ENCODE data around the gene MMP20. TPM values are rescaled to one million over a fixed set of nuclear protein-coding genes. Genes with fewer than 3 reads are reported as not detected.

Gene MMP20
- polyA plus RNA-seq, 1 donor = not detected

DNA sequence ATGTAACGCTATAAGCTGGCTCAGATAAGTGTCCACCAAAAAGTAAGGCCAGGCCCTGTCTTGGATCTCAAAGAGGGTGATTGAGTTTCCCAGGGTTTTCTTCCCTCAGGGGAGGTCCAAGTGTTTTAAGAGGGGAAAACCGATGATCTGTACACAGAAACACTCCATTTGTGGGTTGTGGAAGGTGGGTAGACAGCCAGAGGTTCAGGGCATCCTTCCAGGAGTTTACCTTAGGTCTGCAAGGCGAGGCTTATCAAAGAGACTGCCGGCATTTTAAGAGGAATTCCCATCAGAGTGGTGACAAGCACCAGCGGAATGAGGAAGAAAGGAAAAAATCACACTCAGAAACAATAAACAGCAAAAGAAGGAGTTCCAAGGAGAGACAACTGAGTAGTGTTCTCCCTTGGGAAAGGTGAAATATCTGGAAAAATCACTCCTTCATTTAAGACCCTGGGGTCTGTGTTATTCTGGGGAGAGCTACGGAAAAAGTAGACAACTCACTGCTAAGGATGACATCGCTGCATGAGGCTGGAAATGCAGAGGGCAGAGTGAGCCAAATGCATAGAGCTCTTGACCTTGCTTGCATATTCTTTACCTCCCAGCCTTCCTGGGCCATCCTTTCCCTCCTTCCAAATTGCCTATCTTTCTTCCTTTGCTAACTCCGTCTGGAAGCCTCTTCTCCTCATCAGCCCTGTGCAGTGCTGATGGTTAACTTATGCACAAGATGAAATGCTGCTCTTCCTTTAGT lies 72.5 kb downstream of the MMP20 start:
- no peak for DNase-seq

DNA sequence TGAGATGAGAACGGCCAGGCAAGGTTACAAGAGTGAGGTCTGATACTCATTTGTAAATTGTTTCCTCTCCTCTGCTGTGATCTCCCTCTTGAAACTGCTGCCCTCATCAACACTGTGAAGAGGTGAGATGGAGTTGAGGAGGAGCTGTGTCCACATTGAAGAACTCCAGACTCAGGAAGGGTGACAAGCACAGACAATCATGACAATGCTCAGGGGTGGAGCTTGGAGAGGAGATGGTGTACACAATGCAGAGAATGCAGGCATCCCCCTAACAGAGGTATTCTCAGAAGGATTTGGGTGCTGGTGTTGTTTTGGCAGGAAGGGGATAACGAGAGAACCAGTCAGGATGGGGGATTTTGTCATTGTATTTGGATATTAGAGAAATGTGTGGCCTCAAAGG lies 73.1 kb downstream of the MMP20 start:
- DNase-seq = no peak

DNA sequence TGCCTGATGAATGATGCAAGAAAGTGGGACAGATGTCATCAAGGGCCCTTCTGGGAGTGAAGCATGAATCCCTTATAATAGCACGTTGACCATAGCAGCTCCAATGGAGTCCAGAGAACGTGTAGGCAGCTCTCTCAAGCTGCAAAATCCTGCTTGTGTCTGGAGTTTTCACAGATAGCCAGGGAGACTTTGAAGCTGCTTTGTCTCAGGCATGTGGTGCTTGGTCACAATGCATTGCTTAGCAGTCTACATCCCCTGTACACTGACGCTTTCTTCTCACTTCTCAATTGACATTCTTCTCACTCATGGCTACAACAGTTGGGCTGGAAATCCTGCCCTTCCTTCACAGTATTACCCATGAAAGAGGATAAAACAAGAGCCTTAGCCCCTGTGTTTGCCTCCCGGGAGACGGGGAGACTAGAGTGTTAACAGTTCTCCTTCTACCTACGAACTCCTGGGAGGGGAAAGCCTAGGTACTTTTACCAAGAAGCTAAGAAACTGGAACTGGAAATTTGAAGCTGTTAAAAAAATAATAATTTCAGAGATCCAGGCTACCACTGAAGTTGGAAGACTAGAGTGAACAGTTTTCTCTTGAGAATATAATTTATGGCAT lies 73.9 kb downstream of the MMP20 start:
- no peak for DNase-seq

DNA sequence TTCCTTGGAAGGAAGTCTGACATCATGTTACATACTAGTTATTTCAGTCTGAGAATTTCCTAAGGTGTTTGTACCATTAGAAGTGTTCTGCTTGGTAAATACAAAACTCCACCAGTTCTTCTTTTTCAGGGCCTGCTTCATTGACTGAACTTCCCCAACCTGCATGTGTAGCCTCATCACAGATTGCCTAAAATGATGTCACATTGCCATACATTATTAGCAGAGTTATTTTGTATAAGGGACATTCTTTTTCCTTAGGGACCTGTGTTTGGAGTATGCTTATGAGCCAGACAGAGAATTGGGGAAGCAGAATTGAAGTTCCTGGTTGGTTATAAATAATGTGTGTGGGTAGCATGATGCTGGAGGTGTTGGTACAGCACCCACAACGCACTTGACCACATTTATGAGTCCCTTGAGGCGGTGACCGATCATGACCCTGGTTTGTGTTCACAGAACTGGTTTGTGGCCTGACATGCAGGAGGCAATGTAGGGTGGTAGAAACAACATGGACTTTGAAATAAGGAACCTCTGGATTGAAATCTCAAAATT lies 78.1 kb downstream of the MMP20 start:
- DNase-seq = no peak

DNA sequence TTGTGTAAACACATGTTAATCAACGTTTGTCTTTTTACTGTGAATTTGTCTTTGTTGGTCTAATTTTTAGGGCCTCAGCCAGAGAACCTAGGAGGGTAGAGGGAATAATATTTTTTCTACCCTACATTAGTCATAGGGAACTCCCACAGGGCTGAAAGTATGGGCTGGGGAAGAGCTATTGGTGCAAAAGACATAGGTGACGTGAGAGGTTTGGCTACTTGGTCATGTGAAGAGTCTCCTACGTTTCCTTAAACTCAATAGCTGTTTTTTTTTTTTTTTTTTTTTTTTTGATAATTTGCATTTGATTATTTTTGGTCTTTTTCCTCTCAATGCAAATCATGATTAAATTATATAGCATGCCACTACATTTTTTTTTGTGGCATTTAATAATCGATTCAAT lies 78.7 kb downstream of the MMP20 start:
- DNase-seq = no peak

DNA sequence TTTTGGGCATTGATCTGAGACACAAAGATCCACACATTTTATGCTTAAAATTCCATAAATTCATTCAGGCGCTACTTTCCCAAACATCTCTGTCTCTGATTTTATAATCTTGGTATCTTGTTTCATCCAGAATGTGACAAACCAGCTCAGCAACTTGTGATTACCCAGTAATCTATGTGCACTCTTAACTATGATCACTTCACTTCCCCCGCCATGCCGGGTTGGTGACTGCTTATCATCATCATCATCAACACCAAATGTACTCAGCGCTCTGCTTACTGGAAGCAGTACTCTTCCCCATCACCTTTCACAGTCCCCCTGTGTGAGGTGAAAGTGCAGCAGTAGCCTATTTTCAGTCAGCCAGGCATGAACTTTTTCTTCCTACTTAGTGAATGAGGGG lies 79.4 kb downstream of the MMP20 start:
- DNase-seq = no peak

DNA sequence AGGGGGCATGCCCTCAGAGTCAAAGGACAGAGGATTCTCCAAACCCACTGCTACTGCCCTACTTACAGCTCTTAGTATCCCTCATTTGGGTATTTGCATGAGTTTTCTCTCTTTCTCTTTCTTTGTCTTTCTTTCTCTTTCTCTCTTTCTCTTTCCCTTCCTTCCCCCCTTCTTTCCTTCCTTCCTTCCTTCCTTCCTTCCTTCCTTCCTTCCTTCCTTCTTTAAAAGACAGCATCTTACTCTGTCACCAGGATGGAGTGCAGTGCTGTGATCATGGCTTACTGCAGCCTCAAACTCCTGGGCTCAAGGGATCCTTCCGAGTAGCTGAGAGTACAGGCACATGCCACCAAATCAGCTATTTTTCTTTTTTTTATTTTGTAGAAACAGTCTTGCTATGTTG lies 80.5 kb downstream of the MMP20 start:
- DNase-seq = no peak

DNA sequence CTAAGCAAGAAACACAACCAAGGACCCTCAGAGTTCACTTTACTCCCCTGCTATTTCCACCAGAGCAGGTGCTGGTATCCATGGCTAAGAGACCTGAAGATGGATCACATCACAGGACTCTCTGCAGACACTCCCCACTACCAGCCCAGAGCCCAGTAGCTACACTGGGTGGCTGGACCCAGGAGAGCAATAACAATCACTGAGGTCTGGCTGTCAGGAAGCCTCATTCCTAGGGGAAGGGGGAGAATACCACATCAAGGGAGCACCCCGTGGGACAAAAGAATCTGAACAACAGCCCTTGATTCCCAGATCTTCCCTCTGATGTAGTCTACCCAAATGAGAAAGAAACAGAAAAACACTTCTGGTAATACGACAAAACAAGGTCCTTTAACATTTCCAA lies 85.6 kb downstream of the MMP20 start:
- no peak for DNase-seq

DNA sequence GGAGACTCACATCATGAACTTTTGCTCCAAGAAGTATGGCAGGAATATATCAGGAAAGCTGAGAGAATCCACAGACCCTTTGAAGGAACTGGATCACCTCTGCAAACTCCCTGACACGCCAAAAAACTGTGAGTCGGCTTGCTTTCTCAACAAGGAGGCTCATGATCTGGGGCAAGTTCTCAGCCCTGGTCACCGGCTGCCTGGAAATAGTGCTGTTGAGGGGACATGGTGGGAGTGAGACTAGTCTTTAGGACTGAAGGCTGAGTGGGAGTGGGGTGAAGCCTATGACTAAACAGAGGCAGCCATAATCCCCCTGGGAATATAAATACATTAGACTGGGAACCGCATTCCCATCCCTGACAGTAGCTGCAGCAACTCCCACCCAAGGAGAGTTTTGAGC lies 86.2 kb downstream of the MMP20 start:
- no peak for DNase-seq

DNA sequence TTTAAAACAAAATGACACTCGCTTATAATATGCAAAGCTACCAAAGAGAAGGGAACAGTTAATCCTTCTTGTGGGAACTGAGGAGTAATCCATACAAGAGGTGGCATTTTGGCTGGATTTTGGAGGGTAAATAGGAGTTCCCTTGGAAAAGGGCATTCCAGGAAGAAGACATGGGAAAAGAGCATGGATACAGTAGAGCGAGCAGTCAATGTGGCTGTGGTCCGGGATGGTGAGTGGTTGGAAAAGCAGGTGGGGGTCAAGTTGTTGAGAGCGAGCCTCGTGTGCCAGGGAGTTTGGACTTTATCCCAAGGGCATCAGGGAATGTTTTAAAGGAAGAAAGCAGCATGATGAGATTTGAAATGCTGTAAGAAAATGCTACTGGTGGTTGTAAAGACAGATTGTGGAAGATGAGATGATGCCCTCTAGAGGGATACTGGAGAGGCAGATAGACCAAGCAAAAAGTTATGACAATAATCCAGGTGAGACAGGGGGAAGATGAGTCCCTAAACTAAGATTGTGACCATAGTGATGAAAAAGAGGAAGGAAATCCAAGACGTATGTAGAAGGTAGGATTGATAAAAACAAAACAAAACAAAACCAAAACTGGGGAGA lies 90.8 kb downstream of the MMP20 start:
- no peak for DNase-seq

DNA sequence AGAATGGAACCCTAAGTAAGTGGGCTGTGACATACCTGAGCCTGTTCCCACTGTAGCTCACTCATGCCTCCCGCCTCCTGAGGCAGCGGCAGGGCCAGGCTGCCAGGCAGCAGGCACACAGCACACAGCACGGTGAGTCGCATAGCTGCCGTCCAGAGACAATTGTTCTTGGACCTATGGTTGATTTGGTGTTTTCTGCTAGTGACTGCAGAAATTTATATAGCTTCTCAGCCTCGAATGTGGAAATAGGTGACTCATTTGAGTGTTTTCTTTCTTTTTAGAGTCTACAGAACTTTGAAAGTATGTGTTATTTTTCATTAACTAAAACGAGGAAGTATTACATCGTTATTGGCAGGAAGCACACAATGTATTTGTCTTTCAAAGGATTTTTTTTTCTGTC lies 94.6 kb downstream of the MMP20 start, which contains the start of gene MMP7:
Gene MMP7 (minus strand): TSS at position 190 of the 400 bp plus-strand sequence. CDS start 47 bp downstream, at position 143.
- DNase-seq = no peak

DNA sequence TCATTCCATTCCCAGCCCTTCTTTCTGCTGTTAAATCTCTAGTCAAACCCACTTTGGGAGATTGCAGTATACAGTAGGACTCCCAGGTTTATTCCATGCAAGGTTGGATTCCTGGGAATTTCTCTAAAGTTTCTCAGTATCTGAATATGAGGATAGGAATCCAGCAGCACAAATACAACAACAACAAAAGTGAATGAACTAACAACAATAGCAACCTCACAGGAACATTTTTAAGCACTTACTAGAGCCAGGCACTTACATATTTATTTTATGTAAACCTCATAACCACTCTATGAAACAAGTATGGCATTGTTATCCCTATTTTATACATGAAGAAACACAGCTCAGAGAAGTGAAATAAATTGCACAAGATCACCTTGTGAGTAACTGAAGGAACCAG lies 96.5 kb downstream of the MMP20 start:
- DNase-seq = no peak

DNA sequence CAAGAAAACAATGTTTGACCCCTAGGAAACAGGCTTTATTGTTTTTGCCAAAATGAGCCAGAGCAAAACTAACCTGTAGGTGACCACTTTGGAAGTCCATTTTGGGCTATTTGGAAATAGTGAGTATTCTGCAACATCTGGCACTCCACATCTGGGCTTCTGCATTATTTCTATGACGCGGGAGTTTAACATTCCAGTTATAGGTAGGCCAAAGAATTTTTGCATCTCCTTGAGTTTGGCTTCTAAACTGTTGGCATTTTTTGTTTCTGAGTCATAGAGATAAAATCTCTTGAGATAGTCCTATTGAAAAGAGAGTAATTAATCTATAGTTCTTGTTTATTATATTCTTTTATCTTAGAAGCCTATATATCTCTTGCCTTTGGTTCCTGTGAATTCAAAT lies 97.4 kb downstream of the MMP20 start:
- DNase-seq = no peak

DNA sequence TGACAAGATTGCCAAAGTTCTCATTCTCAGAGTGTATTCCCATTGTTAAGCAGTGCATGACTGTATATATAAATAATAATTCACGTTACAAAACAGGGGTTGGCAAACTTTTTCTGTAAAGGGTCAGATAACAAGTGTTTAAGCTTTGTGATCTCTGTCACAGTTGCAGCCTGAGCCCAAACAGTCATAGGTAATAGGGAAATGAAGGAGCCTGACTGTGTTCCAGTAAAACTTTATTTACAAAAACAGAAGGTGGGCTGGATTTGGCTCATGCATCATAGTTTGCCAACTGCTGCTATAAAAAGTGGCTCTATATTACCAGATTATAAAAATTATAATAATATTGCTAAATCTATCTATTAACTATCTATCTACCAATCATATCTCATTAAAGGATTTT lies 98.1 kb downstream of the MMP20 start:
- DNase-seq = no peak

Other genes with a start within 250 kb of the MMP20 start
- gene TMEM123, start 172.6 kb downstream of the MMP20 start, polyA plus RNA-seq (ENCODE audit: insufficient read length) = 138 TPM
- gene MMP7, start 94.6 kb downstream of the MMP20 start, polyA plus RNA-seq (ENCODE audit: insufficient read length) = 0.18 TPM
- gene MMP27, start 80.4 kb upstream of the MMP20 start, polyA plus RNA-seq (ENCODE audit: insufficient read length) = not detected
- 0.10 TPM for gene MMP8, start 99.6 kb upstream of the MMP20 start, polyA plus RNA-seq (ENCODE audit: insufficient read length)
- gene MMP10, start 155.3 kb upstream of the MMP20 start, polyA plus RNA-seq (ENCODE audit: insufficient read length) = not detected
- gene MMP1, start 172.8 kb upstream of the MMP20 start, polyA plus RNA-seq (ENCODE audit: insufficient read length) = 0.10 TPM
- gene MMP3, start 218.3 kb upstream of the MMP20 start, polyA plus RNA-seq (ENCODE audit: insufficient read length) = not detected
- gene MMP12, start 249.7 kb upstream of the MMP20 start, polyA plus RNA-seq (ENCODE audit: insufficient read length) = not detected